NCI-H510A (cell line): ENCODE data around the gene TRIM9.
"Not testable (repeated sequence)": the region's sequence is repeated elsewhere in the genome, so short reads cannot be mapped to it uniquely, and the experiment has no call there.

ENCODE experiments used
- DNase-seq: peaks from one replicate; lab custom pipeline; 2025; lab: John Stamatoyannopoulos, UW

The TRIM9 gene

GRCh38 chr14:50963919-50964318, 131.0 kb downstream of the TRIM9 start:
- DNase-seq: no peak

- no peak for DNase-seq
Measured at GRCh38 chr14:50961605-50962221, 133.2 kb downstream of the TRIM9 start.

GRCh38 chr14:50957296-50957695, 137.6 kb downstream of the TRIM9 start:
- DNase-seq: no peak

GRCh38 chr14:50956421-50956820, 138.5 kb downstream of the TRIM9 start:
- not testable (repeated sequence) for DNase-seq

GRCh38 chr14:50955373-50956043, 139.4 kb downstream of the TRIM9 start:
- DNase-seq: peak; percentile 68

DNA sequence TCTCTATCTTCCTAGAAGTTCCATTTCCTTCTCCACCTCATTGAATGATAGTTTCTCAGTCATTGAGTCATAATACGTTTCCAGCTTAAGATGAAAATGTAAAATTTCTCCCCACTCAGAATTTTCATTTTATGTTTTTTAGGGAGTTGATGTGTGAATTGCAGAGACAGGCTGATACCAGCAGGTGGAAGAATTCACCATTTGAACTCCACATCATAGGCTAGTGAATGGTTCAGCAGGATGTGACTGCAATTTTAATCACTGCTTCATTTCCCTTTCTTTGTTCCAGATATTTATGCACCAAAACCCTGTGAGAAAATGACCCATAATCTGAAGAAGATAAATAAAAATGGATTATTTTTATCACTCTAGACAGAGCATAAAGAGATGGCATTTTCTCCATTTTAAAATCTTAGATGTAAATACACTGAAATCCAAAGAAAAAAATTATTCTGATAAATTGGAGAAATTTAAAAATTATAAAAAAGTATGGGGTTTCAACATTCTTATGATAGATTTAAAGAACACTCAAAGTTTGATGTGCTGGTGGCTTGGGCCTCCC, 140.0 kb downstream of the TRIM9 start:
- DNase-seq: no peak

GRCh38 chr14:50953502-50953901, 141.4 kb downstream of the TRIM9 start:
- no peak for DNase-seq

- DNase-seq: no peak
Measured at GRCh38 chr14:50951032-50951431, 143.9 kb downstream of the TRIM9 start.

DNA sequence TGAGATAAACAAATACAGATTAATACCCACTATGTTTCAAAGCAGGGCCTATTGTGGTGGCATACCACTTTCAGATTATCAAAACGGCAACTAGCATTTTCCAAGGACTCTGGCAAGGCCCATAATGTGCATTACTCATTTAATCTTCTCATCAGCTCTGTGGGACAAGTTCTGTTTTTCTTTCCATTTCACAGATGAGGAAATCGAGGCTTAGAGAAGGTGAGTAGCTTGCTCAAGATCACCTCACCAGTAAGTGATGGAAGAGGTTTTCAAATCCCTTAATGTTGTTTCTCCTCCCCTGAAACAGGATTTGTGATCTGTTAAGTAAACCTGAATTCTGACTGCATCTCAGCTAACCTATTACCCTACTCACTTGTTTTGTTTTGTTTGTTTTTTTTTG, 146.7 kb downstream of the TRIM9 start:
- DNase-seq: no peak

DNA sequence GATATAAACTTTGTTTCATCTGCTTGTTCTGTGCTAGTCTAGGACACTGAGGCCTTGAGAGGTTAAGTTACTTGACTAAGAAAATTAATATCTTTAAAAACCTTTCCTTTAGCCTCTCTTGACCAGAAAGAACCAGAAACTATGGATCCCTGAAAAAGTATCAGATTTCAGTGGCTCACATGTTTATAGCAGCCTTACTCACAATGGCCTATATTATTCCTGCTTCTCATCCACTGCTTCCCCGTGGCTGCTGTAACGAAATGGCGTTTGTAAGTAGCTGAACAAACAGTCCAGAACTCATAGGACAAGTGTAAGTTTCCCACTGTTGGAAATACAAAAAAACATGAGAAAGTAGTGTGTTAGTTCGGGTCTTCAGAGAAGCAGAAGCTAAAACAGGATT, 147.5 kb downstream of the TRIM9 start:
- no peak for DNase-seq

GRCh38 chr14:50946234-50946935, 148.5 kb downstream of the TRIM9 start:
- DNase-seq: no peak

- DNase-seq: peak; percentile 27
Measured at GRCh38 chr14:50944647-50945413, 150.1 kb downstream of the TRIM9 start.

DNA sequence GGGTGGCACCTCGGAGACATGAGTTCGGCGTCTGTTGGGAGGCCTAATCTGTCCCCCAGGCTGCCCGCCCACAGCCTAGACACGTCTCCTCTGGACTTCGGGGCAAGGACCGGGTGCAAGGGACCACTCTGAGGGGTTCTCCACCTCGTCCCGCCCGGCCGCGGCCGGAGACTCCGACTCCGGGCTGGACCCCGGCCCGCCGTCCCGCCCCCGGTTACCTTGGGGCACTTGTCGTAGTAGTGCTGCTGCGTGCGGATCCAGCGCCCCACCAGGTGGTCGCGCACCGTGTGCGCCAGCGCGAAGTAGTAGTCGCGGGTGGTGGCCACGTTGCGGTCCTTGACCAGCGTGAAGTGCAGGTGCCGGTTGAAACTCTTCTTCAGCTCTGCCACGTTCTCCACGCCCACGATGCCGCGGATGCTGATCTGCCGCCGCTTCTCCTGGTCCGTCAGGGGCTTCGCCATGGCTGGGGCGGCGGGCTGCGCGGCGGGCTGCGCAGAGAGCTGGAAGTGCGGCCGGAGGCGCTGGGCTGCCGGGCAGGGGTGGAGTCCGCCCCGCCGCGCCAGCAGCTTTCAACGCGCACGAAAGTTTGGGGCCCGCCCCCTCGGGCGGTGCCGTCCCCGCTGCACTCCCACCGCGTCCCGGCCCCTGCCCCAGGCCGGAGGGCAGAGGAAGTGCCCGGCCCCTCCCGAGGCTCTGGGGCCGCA, 150.8 kb downstream of the TRIM9 start, which contains the start of gene PYGL:
PYGL (minus strand) TSS at position 541 of the 704 bp plus-strand sequence; CDS start at position 461, 80 bp downstream.
- DNase-seq: peak; percentile 41

GRCh38 chr14:50943261-50943942, 151.5 kb downstream of the TRIM9 start:
- DNase-seq: no peak

DNA sequence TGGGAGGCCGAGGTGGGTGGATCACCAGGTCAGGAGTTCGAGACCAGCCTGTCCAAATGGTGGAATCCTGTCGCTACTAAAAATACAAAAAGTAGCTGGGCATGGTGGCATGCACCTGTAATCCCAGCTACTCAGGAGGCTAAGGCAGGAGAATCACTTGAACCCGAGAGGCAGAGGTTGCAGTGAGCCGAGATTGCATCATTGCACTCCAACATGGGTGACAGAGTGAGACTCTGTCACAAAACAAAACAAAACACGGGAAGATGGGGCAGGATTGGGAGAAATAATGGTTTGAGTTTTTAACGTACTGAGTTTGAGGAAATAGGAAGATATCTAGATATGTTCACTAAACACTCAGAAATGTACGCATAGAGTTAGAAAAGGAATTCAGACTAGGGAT, 153.3 kb downstream of the TRIM9 start:
- not testable (repeated sequence) for DNase-seq

DNA sequence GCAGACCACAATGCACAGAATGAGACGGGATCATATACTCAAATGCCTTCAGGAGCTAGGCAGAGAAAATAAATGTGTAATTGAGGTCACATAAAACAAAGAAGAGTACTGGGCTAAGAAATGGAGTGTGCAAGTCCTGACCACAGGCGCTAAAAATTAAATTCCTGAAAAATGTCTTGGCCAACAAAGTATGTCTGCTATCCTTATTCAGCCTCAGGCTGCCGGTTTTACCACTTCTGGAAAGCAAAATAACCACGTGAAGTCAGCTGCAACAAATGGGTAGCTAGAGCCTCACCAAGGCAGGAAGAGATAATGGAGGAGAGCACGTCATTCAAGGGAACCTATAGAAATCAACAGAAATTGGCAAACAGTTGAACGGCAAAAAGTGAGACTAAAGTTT, 153.8 kb downstream of the TRIM9 start:
- no peak for DNase-seq

GRCh38 chr14:50937800-50938199, 157.1 kb downstream of the TRIM9 start:
- no peak for DNase-seq

DNA sequence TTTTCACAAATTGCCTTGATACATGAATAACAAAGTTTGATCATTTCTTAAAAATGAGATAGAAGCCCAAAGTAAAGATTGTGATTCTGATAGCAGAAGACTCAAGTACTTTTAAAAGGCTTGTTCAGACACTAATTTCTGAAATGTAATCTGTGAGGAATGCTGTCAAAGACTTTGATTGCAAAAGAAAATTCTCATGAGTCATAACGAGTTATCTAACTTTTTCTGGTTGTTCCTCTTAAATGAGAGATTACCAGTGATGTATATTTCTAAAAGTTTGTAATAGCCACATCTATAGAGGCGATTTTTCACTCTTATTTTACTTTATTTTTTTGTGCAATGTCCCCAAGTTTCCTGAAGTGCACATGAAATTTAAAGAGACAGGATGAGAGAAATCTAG, 157.6 kb downstream of the TRIM9 start:
- DNase-seq: no peak

DNA sequence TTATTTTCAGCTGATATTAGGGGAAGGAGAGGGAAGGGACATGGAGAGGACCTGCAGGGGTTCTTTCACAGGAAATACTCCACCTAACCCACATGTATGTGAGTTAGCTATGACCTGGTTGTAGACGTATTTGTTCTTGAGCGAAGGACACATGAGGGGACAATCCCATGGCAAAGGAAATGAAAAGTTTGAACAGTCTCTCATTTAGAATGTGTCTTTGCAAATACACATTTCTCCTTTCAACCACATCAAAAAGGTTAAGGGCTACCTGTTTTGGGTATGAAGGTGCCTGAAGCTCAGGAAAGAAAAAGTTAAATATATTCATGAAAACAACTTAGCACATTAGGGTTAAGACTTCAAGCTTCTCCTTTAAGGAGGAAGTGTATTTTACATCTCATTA, 158.0 kb downstream of the TRIM9 start:
- no peak for DNase-seq

GRCh38 chr14:50936016-50936340, 158.9 kb downstream of the TRIM9 start:
- DNase-seq: no peak
